Vagina (tissue), 2 donors: ENCODE measurements around the gene PCBP3.

Source experiments
- CTCF ChIP-seq, 3 experiments: fragments of 450-650 bp in 2 of 3; fragments of 200-600 bp in 1 of 3; sonication (generic) in 1 of 3; IDR thresholded peaks; one replicate each; pipeline ENCODE4 v1.5.1; 2017 to 2019; ENCODE audit warnings: antibody characterized with exemption in 3 of 3, mild to moderate bottlenecking in 2 of 3, moderate library complexity in 2 of 3
- POLR2A ChIP-seq, 2 donors: fragments of 450-650 bp; IDR thresholded peaks; one replicate each; pipeline ENCODE4 v1.6.1; 2017; ENCODE audit warnings: antibody characterized with exemption in 2 of 2, mild to moderate bottlenecking in 2 of 2, moderate library complexity in 2 of 2

GRCh38 chr21:45950740-45951515, 307.4 kb downstream of the PCBP3 start:
- no peak for TF ChIP-seq CTCF (IDR thresholded peaks at IDR 0.05)
- peak in 1 of 2 donors; percentile 30 for TF ChIP-seq POLR2A (IDR thresholded peaks at IDR 0.05)
